B cell (primary cell): ENCODE measurements around the gene TMEM250.

ENCODE experiments used
- CTCF ChIP-seq: fragments of 200-600 bp; IDR thresholded peaks from one replicate; pipeline ENCODE4 v1.8.0; 2022; ENCODE audit warnings: antibody characterized with exemption, mild to moderate bottlenecking
- EZH2 ChIP-seq: IDR thresholded peaks from 2 replicates; pipeline ENCODE4 v1.6.1; 2012; ENCODE audit warnings: borderline replicate concordance, low read depth, mild to moderate bottlenecking, moderate library complexity, low read length; ENCODE audit not compliant: insufficient read depth, poor library complexity, severe bottlenecking

- TF ChIP-seq CTCF (no peak), EZH2 (no peak)
These were observed 2.9 kb downstream of the TMEM250 start for GRCh38 chr9:136115641-136116359.
